GM12873 (cell line): ENCODE data around the gene ARHGAP9.

ENCODE experiments used
- CTCF ChIP-seq: IDR thresholded peaks from 2 replicates; pipeline ENCODE4 v1.5.1; 2012; ENCODE audit warnings: low read depth, mild to moderate bottlenecking, moderate library complexity, low read length, control low read depth; ENCODE audit not compliant: insufficient read depth; ENCODE audit errors: missing control alignments

ARHGAP9 gene

GRCh38 chr12:57524814-57525614 is 45.3 kb upstream of the ARHGAP9 start:
- TF ChIP-seq CTCF, result no peak

DNA sequence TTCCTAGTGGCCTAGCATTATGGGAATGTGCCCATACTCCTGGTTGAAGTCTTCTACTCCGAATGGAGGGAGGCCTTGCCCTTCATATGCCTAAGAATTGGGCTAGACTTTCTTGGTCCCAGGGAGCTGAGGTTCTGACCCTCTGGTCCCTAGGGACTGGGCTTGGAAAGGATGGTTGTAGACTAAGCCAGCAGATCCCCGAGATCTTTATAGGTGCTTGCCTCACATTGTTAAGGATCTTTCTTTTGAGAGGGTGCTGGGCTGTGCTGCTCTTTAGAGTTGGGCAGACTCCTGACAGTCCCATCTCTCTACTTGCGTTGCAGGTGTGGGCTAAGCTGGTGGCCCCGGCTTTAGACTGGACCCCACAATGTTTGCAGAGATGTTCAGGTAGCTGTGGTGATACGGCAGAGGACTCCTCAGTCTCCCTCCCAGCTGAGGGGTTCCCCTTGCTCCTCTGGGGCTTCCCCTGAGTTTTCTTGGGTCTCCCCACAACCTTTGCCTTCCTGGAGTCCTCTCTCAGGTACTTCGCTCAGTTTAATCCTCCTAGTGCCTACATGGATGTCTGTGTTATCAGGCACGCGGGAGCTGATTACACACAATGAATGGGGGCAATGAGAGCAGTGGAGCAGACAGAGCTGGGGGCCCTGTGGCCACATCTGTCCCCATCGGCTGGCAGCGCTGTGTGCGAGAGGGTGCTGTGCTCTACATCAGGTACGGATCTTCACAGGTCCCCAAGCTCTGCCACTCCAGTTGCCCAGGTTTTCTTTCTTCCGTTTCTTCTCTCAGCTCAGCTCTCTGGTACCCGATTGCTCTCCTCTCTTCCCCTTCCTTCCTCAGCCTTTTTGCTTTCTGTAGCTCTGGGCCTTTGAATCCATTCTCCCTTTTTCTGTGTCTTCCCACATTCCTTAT is 44.3 kb upstream of the ARHGAP9 start:
- no peak for TF ChIP-seq CTCF

- no peak for TF ChIP-seq CTCF
These were observed 43.4 kb upstream of the ARHGAP9 start for GRCh38 chr12:57522887-57523705.

DNA sequence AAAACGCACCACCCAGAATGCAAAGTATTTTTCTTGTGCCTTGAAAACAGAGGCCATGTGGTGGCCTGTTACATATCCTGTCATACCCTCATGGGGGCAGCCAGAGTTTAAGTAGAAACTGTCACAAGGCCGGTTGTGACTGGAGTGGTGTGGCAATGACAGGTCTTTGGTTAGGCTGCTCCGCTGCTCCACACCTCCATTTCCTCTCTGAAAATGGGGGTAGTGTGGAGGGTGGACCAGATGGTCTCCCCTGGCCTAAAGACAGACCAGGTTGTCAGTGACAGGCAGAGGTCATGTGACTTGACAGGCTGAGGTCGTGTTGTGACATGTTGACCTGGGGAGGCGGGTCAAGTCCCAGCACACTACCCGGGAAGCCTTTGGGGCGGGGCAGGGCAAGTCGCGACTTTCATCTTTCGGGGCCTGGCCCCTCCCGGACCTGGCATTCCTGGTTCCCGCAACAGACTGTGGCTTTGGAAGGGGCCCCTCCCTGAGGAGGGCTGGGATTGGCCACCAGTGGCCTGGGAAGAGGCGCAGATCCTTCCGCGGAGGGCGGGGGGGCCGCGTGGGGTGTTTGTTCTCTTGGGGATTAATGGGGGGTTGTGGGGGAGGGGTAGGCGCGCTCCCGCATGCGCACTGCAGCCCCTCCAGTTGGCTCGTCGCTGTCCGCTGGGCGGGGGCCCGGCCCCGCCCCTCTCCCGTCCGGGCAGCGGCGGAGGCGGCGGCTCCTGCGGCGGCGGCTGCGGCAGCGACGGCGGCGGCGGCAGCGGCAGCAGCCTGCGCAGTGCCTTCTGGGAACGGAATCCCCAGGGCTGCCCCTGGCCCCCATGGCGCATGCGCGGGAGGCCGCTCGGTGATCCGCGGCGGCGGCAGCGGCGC is 42.6 kb upstream of the ARHGAP9 start, which contains the start of gene MBD6:
MBD6 (plus strand) TSS at position 814 of the 876 bp plus-strand sequence. CDS start 1,480 bp downstream, outside the sequence.
- no peak for TF ChIP-seq CTCF

DNA sequence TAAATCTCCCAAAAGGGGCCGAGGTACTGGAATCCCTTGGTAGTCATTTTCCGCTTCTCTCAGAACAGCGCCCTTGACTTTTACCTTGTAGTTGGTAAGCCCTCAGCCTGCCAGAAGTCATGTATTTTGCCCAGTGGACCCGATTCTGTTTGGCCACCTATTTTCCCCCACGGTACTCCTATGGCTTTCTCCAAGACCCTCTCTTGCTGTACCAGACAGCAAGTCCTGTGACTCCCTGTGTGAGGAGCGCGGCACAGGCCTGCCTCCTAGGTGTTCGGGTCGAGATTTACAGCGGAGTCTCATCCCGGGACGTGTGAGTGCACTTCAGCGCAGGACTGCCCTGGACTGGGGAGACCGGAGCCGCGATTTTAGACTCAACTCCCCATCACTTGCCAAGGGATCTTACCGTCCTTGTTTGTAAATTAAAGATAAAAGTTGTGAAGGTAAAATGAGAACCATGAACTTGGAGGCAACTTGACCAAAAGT is 41.9 kb upstream of the ARHGAP9 start:
- no peak for TF ChIP-seq CTCF

DNA sequence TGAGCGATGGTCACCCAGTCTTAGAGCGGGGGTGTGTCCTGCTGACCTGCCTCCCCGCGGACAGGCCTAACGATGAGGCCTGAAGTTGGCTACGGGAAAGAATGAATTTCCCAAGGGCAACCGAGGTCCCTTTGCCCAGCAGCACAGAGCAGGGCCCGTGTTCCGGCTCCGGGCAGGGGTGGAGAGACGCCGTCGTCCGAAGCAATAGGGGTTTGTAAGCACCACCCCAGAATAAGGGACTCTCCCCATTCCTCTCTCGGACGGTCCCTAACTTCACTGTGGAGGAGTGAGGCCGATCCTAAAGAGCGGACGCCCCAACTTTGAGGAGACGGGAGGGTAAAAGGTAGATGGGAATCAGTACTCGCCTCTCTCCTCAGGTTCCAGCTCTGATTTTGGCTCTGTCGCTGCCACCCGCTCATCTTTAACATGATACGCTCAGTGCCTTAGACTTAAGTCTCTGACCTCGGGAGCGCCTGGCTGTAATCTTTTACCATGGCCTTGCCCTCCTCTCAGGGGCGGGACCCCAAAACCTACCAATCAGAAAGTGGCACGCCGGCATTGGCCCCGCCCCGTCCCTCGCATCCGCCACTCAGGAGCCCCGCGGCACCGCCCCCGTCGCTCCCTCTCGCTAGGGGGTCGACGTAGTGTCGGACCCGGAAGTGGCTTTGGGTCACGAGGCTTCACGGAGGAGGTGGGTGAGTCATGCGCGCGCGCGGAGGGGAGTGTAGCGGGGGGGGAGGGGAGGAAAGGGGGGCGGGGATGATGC is 40.6 kb upstream of the ARHGAP9 start, which contains the start of gene DDIT3:
DDIT3 (minus strand) TSS at position 462 of the 766 bp plus-strand sequence. CDS start 3,108 bp downstream, outside the sequence.
- no peak for TF ChIP-seq CTCF
